MM.1S (cell line): Measurements from ENCODE around the gene KCNT1.

Experiments used
- CTCF ChIP-seq: fragments of 300-600 bp; sonication (generic); IDR thresholded peaks from 2 replicates; pipeline ENCODE4 v1.5.1; 2016; ENCODE audit warnings: antibody characterized with exemption, low read length, mixed read lengths
- EZH2 ChIP-seq: fragments of 300-600 bp; sonication (generic); optimal IDR thresholded peaks from 2 replicates; pipeline ENCODE3; 2017; ENCODE audit warnings: low read depth, mild to moderate bottlenecking, antibody characterized with exemption, low read length, mixed read lengths

GRCh38 chr9:135674977-135675376 lies 27.0 kb upstream of the KCNT1 start:
- TF ChIP-seq CTCF (no peak), EZH2 (no peak)
